Body of pancreas (tissue), 4 donors: ENCODE measurements around the gene COL19A1. TPM values are rescaled to one million over a fixed set of nuclear protein-coding genes. Genes with fewer than 3 reads are reported as not detected.
A peak's percentile ranks its signal among the peaks of the same experiment; 100 is the strongest.

ENCODE experiments used
- ATAC-seq: fragments of 150-250 bp; one replicate; pipeline ENCODE4 v1.9.1; 2016
- DNase-seq, 4 donors: peaks; one replicate each; pipeline ENCODE4 v3.0.0-alpha.2; 2019
- H3K27ac ChIP-seq, 4 donors: fragments of 200-600 bp; sonication (generic); 1 replicate in 3 of 4; 2 replicates in 1 of 4; pipeline versions ENCODE4 v1.5.1 to v1.6.1; 2016 to 2019; ENCODE audit warnings: mild to moderate bottlenecking in 1 of 4, mixed read lengths in 1 of 4, moderate library complexity in 1 of 4
- H3K27me3 ChIP-seq, 2 donors: fragments of 200-600 bp; sonication (generic); one replicate each; pipeline ENCODE4 v1.6.0; 2016; ENCODE audit warnings: mild to moderate bottlenecking in 1 of 2
- H3K36me3 ChIP-seq, 2 donors: fragments of 200-600 bp; sonication (generic); replicated peaks in 1 of 2; 2 replicates each; pipeline ENCODE4 v1.5.1; 2016; ENCODE audit warnings: low read depth in 2 of 2; ENCODE audit not compliant: insufficient read depth in 1 of 2
- H3K4me1 ChIP-seq: fragments of 200-600 bp; sonication (generic); one replicate; pipeline ENCODE4 v1.6.0; 2016
- H3K4me3 ChIP-seq, 2 donors: fragments of 200-600 bp; sonication (generic); 1 replicate in 1 of 2; 2 replicates in 1 of 2; pipeline ENCODE4 v1.5.1; 2016 to 2019
- H3K9me3 ChIP-seq, 3 donors: fragments of 200-600 bp; sonication (generic); 1 replicate in 2 of 3; 2 replicates in 1 of 3; pipeline ENCODE4 v1.5.1; 2016
- POLR2A ChIP-seq, 3 donors: fragments of 450-650 bp; IDR thresholded peaks; one replicate each; pipeline ENCODE4 v1.6.1; 2016; ENCODE audit warnings: antibody characterized with exemption in 3 of 3, mild to moderate bottlenecking in 2 of 3
- WGBS, 2 donors: methylation state at CpG; one replicate each; pipeline ENCODE4 v1.1.5; 2017; 5-methylcytosine and 5-hydroxymethylcytosine counted together
- intact Hi-C: fragments of 100-400 bp; cut with DNase I; formaldehyde crosslinking; loops from one replicate; pipeline ENCODE4 v1.15.1; 2023
- small RNA-seq: library from RNA; depleted of rRNA; stranded (forward); fragments of <200 nt; gene quantifications from one replicate; pipeline ENCODE3, GENCODE V24; 2016
- total RNA-seq, 2 donors: library from RNA; depleted of rRNA; stranded (reverse); fragments of >200 nt; gene quantifications; one replicate each; pipeline ENCODE4 v1.1.0, GENCODE V29; 2016
- TF ChIP-seq, protein P1 (sequence below), 7 experiments: fragments of 450-650 bp in 4 of 7; fragments of 200-600 bp in 3 of 7; sonication (generic) in 3 of 7; IDR thresholded peaks; one replicate each; pipeline ENCODE4 v1.5.1; 2016 to 2019; ENCODE audit warnings: antibody characterized with exemption in 7 of 7

The COL19A1 gene
- total RNA-seq, 2 donors from 2014 or later = 0.26 to 1.6 TPM

- intact Hi-C loops = no loop called here
- Histone ChIP-seq H3K4me3 (no peak overlapping the region), H3K4me1 (no peaks in the 10 kb centered on the region), H3K27me3 (no peaks in the 10 kb centered on the region), H3K9me3 (no peaks in the 10 kb centered on the region), H3K27ac (peak overlapping the region in 2 of 4 donors; percentile 7 to 14), H3K36me3 (no peaks in the 10 kb centered on the region)
- DNase-seq = peak in 1 of 4 donors; percentile 3
- TF ChIP-seq POLR2A (IDR thresholded peaks at IDR 0.05) = no peak
- TF ChIP-seq, protein P1, sequence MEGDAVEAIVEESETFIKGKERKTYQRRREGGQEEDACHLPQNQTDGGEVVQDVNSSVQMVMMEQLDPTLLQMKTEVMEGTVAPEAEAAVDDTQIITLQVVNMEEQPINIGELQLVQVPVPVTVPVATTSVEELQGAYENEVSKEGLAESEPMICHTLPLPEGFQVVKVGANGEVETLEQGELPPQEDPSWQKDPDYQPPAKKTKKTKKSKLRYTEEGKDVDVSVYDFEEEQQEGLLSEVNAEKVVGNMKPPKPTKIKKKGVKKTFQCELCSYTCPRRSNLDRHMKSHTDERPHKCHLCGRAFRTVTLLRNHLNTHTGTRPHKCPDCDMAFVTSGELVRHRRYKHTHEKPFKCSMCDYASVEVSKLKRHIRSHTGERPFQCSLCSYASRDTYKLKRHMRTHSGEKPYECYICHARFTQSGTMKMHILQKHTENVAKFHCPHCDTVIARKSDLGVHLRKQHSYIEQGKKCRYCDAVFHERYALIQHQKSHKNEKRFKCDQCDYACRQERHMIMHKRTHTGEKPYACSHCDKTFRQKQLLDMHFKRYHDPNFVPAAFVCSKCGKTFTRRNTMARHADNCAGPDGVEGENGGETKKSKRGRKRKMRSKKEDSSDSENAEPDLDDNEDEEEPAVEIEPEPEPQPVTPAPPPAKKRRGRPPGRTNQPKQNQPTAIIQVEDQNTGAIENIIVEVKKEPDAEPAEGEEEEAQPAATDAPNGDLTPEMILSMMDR (IDR thresholded peaks at IDR 0.05) = no peak
- WGBS, 2 donors = 48 to 64% methylated on average over 2 of the region's 2 CpGs
- ATAC-seq = peak; percentile 78
These were observed 388.4 kb downstream of the COL19A1 start for GRCh38 chr6:70254784-70255183.

DNA sequence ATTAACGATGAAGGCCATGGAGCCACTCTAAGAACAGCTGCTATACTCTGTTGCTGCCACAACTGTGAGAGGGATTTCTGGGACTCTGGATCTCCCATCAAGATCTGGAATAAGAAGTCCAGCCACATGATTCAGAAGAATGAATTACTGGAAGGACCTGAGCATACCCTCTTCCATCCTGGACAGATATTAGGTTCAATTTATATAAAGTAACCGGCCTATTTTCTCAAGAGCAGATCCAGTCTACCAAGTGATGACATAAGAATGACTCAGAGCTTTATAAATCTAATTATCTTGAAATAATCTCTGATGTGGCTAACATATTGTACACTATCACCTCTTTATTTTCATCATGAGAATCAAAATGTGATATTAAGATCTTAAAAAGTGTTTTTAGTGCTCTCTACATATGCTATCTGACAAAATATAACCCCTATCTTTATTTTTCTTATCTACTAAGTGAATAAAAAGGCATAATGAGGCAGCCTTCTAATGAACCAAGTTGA is 391.5 kb downstream of the COL19A1 start:
- Histone ChIP-seq H3K36me3 (no peaks in the 10 kb centered on the region), H3K27ac (no peak overlapping the region), H3K27me3 (no peaks in the 10 kb centered on the region), H3K9me3 (no peaks in the 10 kb centered on the region), H3K4me1 (no peaks in the 10 kb centered on the region), H3K4me3 (no peak overlapping the region)
- WGBS, 2 donors = 86 to 91% methylated on average over 2 of the region's 2 CpGs
- ATAC-seq (no peak), DNase-seq (no peak)
- intact Hi-C loops = no loop called here
- TF ChIP-seq, protein P1 (IDR thresholded peaks at IDR 0.05) = no peak
- no peak for TF ChIP-seq POLR2A (IDR thresholded peaks at IDR 0.05)

DNA sequence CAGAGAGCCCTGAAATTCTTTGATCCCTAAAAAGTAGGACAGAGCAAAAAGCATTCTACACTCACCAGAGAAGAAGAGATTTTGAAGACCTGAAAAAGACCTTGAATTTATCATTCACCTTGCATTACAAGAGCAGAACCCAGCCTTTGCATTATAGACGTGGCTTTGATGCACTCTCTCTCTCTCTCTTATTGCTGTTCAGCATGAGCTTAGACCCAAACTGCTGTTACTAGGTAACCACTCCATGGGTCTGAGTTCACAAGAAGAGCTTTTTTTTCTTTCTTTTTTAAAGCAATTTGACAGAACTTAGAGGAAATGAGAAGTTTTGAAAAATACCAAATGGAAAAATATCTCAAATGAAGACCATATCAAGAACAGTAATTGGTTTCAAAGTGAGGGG is 392.1 kb downstream of the COL19A1 start:
- Histone ChIP-seq H3K27me3 (no peaks in the 10 kb centered on the region), H3K4me3 (no peak overlapping the region), H3K27ac (no peak overlapping the region), H3K36me3 (no peaks in the 10 kb centered on the region), H3K9me3 (no peaks in the 10 kb centered on the region), H3K4me1 (no peaks in the 10 kb centered on the region)
- ATAC-seq = no peak
- TF ChIP-seq POLR2A (IDR thresholded peaks at IDR 0.05) = no peak
- TF ChIP-seq, protein P1 (IDR thresholded peaks at IDR 0.05) = no peak
- intact Hi-C loops = no loop called here
- no peak for DNase-seq
- whole genome bisulfite sequencing, 2 donors = 22 to 50% methylated on average over 1 of the region's 1 CpG

Small RNA genes within 50 kb of the gene (small RNA-seq; reads per million reads assigned to genes)
- gene RPL37P15 = not detected

Other genes starting within 250 kb of the COL19A1 start
- gene LMBRD1, start 69.5 kb upstream of the COL19A1 start, total RNA-seq = 10 to 100 TPM; 33.9 to 55.3 TPM